SH-SY5Y (cell line): Measurements from ENCODE around the gene CCNL2.

ENCODE experiments used
- GATA2 ChIP-seq: IDR thresholded peaks from 2 replicates; pipeline ENCODE4 v1.6.1; 2011; ENCODE audit warnings: mild to moderate bottlenecking, low read depth, low read length
- GATA3 ChIP-seq: IDR thresholded peaks from 2 replicates; pipeline ENCODE4 v1.6.1; 2011; ENCODE audit warnings: low read depth, mild to moderate bottlenecking, low read length, moderate library complexity

CCNL2 gene

DNA sequence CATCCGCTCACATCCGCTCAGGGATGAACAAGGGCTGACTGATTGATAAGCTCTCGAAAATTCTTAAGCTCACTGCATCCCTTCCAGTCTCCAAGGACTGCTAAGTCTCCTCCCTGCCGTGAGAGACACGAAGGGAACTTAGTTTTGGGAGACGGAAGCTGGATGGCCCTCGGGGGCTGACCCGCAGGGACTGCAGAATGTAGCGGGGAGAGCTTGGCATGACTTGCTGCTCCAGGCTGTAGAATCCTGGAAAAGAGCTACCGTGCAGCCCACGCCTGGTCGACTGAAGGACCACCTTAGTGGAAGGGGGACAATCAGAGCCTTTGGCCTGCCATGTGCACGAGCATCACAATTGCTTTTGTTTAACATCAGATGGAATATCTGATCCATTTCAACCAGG, 16.6 kb upstream of the CCNL2 start:
- TF ChIP-seq GATA2 (no peak), GATA3 (no peak)

DNA sequence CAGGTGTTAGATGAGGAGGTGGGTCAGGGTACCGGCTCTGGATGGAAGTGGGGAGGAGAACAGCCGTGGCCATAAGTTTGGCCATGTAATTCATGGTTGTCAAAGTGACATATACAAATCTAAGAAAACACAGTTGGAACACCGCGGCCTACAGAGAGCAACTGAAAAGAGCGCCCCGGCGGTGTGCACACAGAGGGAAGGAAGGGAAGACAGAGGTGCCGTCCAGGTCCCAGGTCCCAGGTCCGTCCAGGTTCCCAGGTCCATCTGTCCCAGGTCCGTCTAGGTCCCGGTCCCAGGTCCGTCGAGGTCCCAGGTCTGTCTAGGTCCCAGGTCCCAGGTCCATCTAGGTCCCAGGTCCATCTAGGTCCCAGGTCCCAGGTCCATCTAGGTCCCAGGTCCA, 12.5 kb upstream of the CCNL2 start:
- TF ChIP-seq GATA2 (no peak), GATA3 (no peak)

DNA sequence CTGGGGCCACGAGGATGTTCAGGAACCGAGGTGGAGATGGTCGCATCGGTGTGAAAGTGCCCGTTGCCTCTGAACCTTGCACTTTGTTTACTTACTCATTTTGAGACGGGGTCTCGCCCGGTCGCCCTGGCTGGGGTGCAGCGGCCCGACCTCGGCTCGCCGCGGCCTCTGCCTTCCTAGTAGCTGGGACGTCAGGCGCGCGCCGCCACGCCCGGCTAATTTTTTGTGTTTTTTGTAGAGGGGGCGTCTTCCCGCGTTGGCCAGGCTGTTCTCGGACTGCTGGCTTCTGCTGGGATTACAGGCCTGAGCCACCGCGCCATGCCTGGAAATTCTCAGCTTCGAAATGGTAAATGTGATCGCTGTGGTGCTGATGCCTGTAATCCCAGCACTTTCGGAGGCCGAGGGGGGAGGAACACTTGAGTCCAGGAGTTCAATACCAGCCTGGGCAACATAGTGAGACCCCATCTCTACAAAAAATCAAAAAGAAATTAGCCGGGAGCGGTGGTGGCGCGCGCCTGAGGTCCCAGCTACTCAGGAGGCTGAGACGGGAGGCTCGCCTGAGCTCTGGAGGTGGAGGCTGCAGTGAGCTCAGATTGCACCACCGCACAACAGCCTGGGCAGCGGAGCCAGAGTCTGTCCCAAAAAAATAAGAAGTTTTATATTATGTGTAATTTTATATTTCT, 8.6 kb upstream of the CCNL2 start:
- TF ChIP-seq GATA3 (no peak), GATA2 (no peak)

DNA sequence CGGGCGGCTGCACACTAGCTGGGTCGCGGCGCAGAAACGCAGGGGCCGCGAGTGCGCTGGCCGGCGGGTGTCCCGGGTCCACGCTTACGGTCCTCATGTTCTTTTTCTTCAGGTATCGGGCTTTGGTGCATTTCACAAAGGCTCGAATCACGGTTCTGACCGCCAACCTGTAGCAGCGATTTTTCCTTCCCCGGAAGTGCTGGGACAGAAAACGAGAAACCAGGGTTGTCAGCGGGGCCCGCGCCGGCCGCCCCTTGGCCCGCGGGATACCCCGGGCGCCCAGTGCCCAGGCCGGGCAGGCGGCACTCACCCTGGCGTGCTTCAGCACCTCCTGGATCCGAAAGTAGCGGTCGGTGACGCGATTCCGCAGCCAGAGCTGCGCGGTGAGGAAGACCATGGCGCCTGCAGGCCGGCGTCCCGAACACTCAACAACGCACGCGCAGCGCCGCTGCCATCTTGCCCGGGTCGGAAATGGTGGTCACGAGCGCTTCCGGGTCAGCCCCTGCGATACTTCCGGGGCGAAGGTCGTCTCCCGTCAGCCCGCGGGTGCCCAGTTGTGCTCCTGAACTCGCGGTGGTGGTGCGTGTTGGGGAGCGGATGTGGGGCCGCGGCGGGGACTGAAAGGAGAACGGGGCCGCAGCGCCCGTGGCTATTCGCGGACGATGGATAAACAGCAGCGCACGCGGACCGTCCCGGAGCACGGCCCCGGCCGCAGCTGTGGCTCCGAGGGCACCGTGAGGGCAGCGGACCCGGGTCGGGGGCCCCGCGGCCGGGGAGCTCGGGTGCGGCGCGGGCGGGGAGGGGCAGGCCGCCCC, 7.9 kb upstream of the CCNL2 start, which contains the start of gene MRPL20:
TSS of gene MRPL20 (minus strand) at position 473 of the 815 bp plus-strand sequence. CDS start at position 397, 76 bp downstream.
- TF ChIP-seq GATA3, result no peak
- no peak for TF ChIP-seq GATA2

DNA sequence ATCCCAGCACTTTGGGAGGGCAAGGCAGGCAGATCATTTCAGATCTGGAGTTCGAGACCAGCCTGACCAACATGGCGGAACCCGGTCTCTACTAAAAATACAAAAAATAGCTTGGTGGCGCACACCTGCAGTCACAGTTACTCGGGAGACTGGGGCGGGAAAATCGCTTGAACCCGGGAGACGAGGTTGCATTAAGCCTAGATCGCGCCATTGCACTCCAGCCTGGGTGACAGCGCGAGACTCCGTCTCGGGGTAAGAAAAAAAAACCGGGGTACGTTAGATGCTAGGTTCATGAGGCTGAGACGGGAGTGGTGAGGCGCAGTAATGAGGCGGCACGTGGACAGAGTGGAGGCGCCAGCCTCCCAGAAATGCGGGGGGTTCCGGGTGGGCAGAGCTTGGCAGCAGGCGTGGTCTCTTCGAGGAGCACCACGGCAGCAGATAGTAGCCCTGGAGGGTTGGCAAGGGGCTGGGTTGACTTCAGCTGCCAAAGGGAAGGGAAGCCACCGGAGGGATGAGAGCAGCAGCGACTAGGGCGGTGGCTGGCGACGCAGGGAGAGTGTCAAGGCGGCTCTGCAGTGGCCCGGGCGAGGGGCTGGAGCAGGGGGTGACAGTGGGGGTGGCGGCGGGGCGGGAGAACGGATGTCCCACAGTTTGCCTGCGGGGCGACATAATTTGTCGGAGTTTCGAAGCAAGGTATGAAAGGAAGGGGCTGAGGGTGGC, 7.1 kb upstream of the CCNL2 start:
- TF ChIP-seq GATA2 (no peak), GATA3 (no peak)

DNA sequence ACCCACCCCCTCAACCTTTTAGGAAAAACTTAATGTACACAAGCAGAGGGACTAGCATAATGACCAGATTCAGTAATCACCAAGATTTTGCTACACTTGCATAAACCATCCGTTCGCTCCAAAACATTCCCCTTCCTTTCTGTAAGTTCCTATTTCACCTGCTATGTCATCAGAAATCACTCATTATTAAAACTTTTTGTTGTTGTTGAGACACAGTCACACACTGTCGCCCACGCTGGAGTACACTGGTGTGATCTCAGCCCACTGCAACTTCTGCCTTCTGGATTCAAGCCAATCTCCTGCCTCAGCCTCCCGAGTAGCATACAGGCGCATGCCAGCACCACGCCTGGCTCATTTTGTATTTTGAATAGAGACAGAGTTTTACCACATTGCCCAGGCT, 4.5 kb upstream of the CCNL2 start:
- TF ChIP-seq GATA2 (no peak), GATA3 (no peak)

DNA sequence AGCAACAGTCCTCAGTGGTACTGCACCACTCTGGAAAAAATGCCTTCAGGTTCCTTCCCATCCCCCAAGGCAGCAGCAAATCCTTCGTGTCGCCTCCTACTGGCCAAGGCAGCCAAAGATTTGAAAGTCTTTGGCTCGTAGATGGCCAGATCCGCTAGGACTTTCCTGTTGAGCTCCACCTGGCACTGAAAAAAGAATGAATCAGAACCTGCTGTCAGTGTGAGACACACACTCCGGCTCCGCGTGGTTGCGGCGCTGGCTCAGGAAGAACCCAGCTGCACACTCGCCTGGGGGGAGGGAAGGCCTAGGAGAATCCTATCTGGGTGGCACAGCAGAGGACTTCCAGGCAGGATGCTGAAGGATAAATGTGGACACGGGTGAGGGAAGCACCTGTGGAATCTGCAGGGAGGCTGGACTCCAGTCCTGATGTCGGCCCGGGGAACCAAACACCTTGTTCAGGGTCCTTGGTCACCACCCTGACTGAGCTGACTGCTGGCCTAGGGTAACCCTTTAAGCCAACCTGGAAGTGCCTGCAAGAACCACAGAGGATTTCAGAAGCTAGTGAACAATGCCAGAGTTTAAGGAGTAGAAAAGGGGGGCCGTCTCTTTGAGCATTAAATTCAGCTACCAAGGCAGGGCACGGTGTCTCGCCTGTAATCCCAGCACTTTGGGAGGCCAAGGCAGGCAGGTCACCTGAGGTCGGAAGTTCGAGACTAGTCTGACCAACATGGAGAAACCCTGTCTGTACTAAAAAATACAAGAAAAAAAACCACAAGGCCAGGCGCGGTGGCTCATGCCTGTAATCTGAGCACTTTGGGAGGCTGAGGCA, 3.2 kb upstream of the CCNL2 start:
- TF ChIP-seq GATA3 (no peak), GATA2 (no peak)

DNA sequence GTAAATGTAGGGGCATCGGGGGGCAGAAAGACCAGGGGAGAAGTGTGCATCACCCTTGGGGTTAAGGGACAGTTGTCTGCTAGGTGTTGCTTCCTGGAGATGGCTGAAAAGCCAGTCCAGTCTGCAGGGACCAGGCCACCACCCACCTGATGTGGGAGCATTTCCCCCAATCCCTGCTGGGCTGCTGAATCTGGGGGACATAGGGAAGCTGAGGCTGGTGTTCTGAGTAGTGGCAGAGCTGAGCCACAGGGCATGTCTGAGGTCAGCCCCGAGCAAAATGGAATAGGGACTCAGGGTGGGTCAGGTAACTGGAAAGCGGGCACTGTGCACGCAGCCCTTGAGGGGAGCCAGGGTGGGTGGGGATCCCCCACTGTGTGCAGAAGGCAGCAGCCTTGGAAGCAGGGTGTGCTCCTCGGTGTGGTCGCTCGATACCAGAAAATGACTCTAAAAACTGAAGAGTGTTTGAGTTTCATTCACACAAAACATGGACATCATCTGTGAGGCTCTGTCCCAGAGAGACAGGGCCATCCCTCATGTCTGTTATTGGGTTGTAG, 2.4 kb upstream of the CCNL2 start:
- TF ChIP-seq GATA2 (no peak), GATA3 (no peak)

DNA sequence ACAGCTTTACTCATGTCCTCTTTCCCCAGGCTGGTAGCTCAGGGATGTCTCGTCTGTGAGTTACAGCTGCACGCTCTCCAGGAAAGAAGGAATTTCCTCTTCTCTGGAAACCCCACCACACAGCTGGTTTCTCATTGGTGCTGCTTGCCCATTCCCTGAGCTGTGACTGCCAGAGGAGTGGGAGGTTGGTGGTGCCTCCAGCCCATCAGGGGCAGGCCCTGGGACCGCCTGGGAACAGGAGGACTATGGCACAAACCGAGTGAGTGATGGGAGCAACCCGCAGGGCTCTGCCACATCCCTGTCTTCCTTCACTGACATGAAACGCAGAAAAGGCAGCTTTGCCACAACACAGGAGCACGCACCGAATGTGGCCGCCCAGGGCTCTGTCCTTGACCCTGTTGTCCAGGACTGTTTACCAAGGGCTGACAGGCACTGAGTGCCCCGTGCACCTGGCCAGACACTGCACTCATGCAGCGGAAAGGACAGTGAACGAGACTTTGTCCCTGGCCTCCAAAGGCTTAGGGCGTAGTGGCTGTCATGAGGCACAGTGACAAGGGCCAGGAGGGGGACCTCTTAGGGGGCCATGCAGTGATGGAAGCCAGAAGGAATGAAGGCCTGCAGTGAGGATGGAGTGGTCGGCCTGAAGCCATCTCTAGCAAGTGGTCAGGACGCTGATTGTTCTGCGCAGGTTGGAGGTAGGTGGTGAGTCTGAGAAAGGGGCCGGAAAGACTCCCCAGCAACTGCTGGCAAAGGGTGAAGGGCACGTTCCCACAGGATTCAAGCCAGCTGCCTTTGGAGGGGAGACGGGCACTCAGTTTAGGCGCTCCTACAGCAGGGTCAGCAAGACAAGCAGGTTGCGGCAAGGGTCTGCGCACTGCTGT, 1.7 kb upstream of the CCNL2 start:
- TF ChIP-seq GATA2 (no peak), GATA3 (no peak)

DNA sequence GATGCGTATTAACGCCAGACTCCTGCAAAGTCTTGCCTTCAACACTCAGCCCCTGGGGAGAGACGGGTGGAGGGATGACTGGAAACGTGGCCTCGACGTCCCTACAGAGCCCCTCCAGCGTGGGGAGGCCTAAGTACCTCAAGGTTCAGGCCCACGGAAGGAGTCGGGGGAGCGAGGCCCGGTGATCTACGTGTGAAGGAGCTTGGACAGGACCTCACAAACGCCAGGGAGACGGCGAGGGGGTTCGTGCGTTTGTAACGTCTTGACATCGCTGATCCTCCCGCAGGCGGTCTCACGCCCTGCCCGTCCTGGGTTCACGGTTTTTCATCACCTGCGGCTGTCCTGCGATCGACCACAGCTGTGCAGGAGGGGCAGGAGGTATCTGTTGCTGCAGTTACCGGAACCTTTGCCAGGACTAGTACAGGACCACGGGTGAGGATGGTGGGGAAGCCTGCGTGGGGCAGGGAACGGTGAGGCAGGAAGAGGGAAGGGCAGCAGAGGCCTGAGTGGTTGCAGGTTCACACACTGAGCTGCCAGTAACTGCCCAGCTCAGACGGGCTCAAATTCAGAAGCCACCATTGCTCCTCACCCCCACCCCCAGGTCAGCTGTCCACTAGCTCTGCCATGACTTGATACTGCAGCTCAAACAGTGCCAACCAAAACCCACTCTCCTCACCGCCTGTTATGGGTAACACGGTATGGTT, 889 bp upstream of the CCNL2 start:
- TF ChIP-seq GATA2 (no peak), GATA3 (no peak)

DNA sequence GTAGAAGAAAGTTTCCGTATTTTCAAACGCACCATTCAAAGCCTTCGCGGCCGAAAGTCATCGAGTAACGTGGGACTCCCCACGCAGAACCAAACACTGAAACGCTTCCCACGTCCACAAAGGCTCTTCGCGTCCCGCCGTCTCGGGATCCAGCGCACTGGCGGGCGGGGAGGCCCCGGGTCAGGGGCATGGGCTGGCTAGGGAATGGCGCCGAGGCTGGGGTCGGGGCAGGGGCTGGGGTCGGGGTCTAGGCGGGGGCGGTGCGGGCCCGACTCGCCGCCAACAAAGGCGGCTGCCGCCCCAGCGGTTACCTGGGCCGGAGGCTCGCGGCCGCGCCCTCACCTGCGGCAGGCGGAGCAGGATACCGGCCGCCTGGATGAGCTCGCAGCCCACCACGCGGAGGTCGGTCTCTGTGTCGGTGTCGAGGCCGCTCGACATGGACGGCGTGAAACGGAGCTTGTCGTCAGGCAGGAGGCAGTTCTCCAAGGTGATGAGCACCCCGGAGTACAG, 403 bp downstream of the CCNL2 start:
- no peak for TF ChIP-seq GATA2
- no peak for TF ChIP-seq GATA3

DNA sequence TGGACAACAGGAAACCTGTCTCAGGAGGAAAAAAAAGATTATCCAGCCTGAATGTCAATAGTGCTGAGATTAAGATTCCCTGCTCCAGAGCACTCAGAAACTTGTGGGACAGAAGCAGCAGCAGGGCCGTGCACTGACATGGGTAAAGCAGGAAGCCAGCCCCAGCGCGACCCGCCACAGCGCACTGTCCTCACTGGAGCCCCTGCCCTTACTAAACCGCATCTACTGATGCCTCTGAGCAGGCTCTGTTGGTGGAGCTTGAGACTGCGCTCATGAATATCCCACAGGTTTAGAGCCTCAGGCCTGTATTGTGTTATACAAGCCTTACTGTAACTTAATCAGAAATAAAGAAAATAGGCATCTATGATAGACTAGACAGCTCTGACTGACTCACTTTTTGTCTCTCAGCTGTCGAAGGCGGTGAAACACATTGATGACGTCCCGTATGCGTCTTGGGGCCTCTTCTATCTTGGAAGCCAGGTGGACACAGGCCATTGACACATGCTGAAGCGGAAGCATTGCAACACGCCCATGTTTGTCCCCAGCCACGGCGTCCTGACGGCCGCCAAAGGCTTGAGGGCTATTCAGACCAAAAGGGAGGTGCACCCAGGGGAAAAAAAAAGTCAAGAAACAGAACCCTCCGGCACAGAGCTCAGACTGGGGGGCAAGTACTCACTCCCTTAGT, 1.2 kb downstream of the CCNL2 start:
- no peak for TF ChIP-seq GATA2
- no peak for TF ChIP-seq GATA3
